ENCODE results near the gene JSRP1. TPM values are rescaled to one million over a fixed set of nuclear protein-coding genes. Genes with fewer than 3 reads are reported as not detected.

The JSRP1 gene
- total RNA-seq, 2 experiments from 2014 or later: 0.56 to 0.58 TPM

GRCh38 chr19:2274185-2274711, 18.0 kb upstream of the JSRP1 start:
- intact Hi-C loops (cut with DNase I, micrococcal nuclease): loop anchor here in 1 of 2 experiments (5.0 to 10.0 kb wide), 2 partner anchors 53 to 341 kb away; partner anchors contain the start of genes LSM7 and SPPL2B
- peak overlapping the region; percentile 97 for H3K27ac Mint-ChIP-seq
- POLR2A ChIA-PET: interaction anchor here (1.1 to 11.5 kb wide), 7 partner anchors 15 to 119 kb away, joined by 4 to 195 read pairs (median 4); partner anchors contain the start of genes JSRP1, LSM7, PLEKHJ1 and SF3A2
- CTCF ChIA-PET: interaction anchor here (0.6 to 3.3 kb wide), 8 partner anchors 15 to 1413 kb away, joined by 3 to 16 read pairs (median 5); partner anchors contain the start of gene PLEKHJ1
- ATAC-seq (ENCODE audit: poor library complexity): no peak
- no peaks in the 10 kb centered on the region for H3K27me3 Mint-ChIP-seq
- no peak for TF ChIP-seq CTCF (IDR thresholded peaks at IDR 0.05)
- H3K4me3 Mint-ChIP-seq: peak overlapping the region; percentile 76
- DNase-seq: peak in 1 of 14 experiments; percentile 47
- Histone ChIP-seq H3K4me3 (ENCODE audit: low read length) (peak overlapping the region; percentile 6), H3K4me1 (ENCODE audit: insufficient read depth, low read length) (peaks cover 47% of the 10 kb centered on the region), H3K36me3 (ENCODE audit: insufficient read depth, low read length) (peaks cover 32% of the 10 kb centered on the region), H3K27ac (ENCODE audit: low read depth in 1 of 2, low read length in 2 of 2) (peak overlapping the region; percentile 64 to 85), H3K27me3 (ENCODE audit: control insufficient read depth in 1 of 2, insufficient read depth in 2 of 2, low read length in 2 of 2) (peaks cover 0 to 6% of the 10 kb centered on the region in 2 experiments), H3K9me3 (ENCODE audit: control insufficient read depth in 1 of 2, insufficient read depth in 1 of 2, low read length in 2 of 2) (peaks cover 0 to 6% of the 10 kb centered on the region in 2 experiments)
- no peaks in the 10 kb centered on the region for H3K9me3 Mint-ChIP-seq
- H3K36me3 Mint-ChIP-seq (ENCODE audit: low read depth): peaks cover 56% of the 10 kb centered on the region
- peaks cover 31% of the 10 kb centered on the region for H3K4me1 Mint-ChIP-seq (ENCODE audit: low read depth)

- ChIA-PET POLR2A (interaction anchor here (0.6 to 11.5 kb wide), 8 partner anchors 16 to 391 kb away, joined by 3 to 195 read pairs (median 4); partner anchors contain the start of genes JSRP1, LSM7, PLEKHJ1 and SF3A2), CTCF (interaction anchor here (1.2 to 3.3 kb wide), 8 partner anchors 12 to 118 kb away, joined by 3 to 16 read pairs (median 5); partner anchors contain the start of gene PLEKHJ1)
- Histone ChIP-seq H3K36me3 (ENCODE audit: insufficient read depth, low read length) (peaks cover 32% of the 10 kb centered on the region), H3K4me3 (ENCODE audit: low read length) (peak overlapping the region; percentile 45), H3K27ac (ENCODE audit: low read depth in 1 of 2, low read length in 2 of 2) (peak overlapping the region; percentile 72 to 85), H3K4me1 (ENCODE audit: insufficient read depth, low read length) (peaks cover 50% of the 10 kb centered on the region), H3K27me3 (ENCODE audit: control insufficient read depth in 1 of 2, insufficient read depth in 2 of 2, low read length in 2 of 2) (peaks cover 0 to 6% of the 10 kb centered on the region in 2 experiments), H3K9me3 (ENCODE audit: control insufficient read depth in 1 of 2, insufficient read depth in 1 of 2, low read length in 2 of 2) (peaks cover 0 to 6% of the 10 kb centered on the region in 2 experiments)
- H3K9me3 Mint-ChIP-seq: no peaks in the 10 kb centered on the region
- DNase-seq (peak; percentile 54 to 89 (median 70)), ATAC-seq (ENCODE audit: poor library complexity) (peak; percentile 11)
- peak overlapping the region; percentile 83 for H3K4me3 Mint-ChIP-seq
- peak; percentile 99 for TF ChIP-seq CTCF (IDR thresholded peaks at IDR 0.05)
- peaks cover 59% of the 10 kb centered on the region for H3K36me3 Mint-ChIP-seq (ENCODE audit: low read depth)
- peaks cover 31% of the 10 kb centered on the region for H3K4me1 Mint-ChIP-seq (ENCODE audit: low read depth)
- peak overlapping the region; percentile 97 for H3K27ac Mint-ChIP-seq
- intact Hi-C loops (cut with DNase I, micrococcal nuclease): loop anchor here (1.0 to 10.0 kb wide), 7 partner anchors 20 to 341 kb away; partner anchors contain the start of genes PLEKHJ1 (in 2 of the 2), SF3A2 (in 2 of the 2), LSM7 (in 1 of the 2) and SPPL2B (in 1 of the 2)
- H3K27me3 Mint-ChIP-seq: no peaks in the 10 kb centered on the region
Measured at GRCh38 chr19:2273356-2274184, 17.4 kb upstream of the JSRP1 start.

All from CD4-positive, alpha-beta T cell (primary cell).